ENCODE data around the gene PARG.

The PARG gene

DNA sequence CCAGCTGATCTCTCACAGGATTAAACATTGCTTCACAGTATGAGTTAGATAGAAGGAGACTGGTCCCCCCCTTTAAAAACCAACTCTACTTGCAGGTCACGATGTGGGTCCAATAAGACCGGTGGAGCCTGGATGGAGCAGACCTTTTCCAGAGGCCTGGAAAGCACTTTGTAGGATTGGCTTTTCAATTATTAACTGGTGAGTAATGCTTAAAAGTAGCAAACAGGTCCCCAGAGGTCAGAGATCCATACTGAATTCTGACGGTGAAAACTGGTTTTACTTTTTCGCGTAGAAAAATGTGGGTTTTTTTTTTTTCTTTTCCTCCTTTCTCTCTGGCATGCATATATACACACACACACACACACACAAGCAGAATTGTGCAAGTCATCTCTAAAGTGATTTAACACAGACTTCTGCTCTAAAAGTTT, 104.8 kb downstream of the PARG start:
- no peak overlapping the region for H3K4me3 ChIP-seq (ENCODE audit: low read length)
- TF ChIP-seq ZNF274 (IDR thresholded peaks at IDR 0.05; ENCODE audit: low read depth, low read length), result no peak

- no peak for TF ChIP-seq ZNF274 (IDR thresholded peaks at IDR 0.05; ENCODE audit: low read depth, low read length)
- H3K4me3 ChIP-seq (ENCODE audit: low read length), result no peak overlapping the region
These were observed 106.9 kb downstream of the PARG start for GRCh38 chr10:49834976-49835375.

- TF ChIP-seq ZNF274 (IDR thresholded peaks at IDR 0.05; ENCODE audit: low read depth, low read length), result no peak
- no peak overlapping the region for H3K4me3 ChIP-seq (ENCODE audit: low read length)
These were observed 107.6 kb downstream of the PARG start for GRCh38 chr10:49834201-49834600.

- no peak for TF ChIP-seq ZNF274 (IDR thresholded peaks at IDR 0.05; ENCODE audit: low read depth, low read length)
- H3K4me3 ChIP-seq (ENCODE audit: low read length), result no peak overlapping the region
These were observed 108.7 kb downstream of the PARG start for GRCh38 chr10:49833168-49833567.

DNA sequence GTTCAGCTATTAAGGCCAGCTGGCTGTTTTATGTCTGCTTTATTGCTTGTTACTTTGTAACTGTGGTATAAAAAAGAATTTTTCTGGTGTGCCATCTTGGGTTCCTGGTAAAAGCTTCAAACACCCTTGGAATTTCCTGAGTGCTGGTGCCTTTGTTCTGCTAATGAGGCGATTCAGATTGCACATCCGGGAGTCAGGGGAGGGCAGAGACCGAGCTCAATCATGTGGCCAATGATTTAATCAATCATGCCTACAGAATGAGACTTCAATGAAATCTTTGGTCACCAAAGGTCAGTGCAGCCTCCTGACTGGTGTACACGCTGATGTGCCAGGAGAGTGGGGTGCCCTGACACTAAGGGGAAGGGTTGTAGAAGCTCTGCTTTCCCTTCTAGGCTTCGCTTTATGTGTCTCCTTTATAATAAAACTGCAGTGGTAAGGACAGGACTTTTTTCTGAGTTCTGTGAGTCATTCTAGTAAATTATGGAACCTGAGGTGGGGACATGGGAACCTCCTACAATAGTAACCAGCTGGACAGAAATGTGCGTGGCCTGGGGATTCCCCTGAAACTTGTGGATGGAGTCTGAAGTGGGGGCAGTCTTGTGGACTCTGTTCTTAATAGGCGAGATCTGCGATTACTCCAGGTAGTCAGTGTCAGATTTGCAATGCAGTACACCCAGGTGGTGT, 110.3 kb downstream of the PARG start:
- no peak overlapping the region for H3K4me3 ChIP-seq (ENCODE audit: low read length)
- TF ChIP-seq ZNF274 (IDR thresholded peaks at IDR 0.05; ENCODE audit: low read depth, low read length), result no peak

GRCh38 chr10:49830846-49831245, 111.0 kb downstream of the PARG start:
- no peak overlapping the region for H3K4me3 ChIP-seq (ENCODE audit: low read length)

GRCh38 chr10:49830016-49830415, 111.8 kb downstream of the PARG start:
- no peak overlapping the region for H3K4me3 ChIP-seq (ENCODE audit: low read length)
- no peak for TF ChIP-seq ZNF274 (IDR thresholded peaks at IDR 0.05; ENCODE audit: low read depth, low read length)

More at GRCh38 chr10:49830846-49831245, 111.0 kb downstream of the PARG start:
- no peak for TF ChIP-seq ZNF274 (IDR thresholded peaks at IDR 0.05; ENCODE audit: low read depth, low read length)

DNA sequence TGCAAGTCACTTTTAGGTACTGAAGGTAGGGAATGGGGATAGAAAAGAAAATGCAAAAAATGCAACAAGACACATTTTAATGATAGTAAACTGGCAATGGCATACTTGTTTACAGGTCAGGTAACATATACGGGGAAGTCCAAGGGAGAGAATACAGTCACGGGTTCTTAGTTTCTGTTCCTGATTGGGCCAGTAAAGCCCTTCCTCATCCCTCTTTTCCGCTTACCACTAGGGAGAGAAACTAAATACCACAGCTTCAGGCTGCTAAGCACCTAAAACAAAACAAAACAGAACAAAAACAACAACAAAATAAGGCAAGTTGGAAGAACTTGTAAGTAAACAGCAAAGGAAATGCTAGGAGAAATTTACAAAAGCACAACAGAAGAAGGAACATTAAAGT, 114.5 kb downstream of the PARG start:
- TF ChIP-seq ZNF274 (IDR thresholded peaks at IDR 0.05; ENCODE audit: low read depth, low read length), result no peak
- H3K4me3 ChIP-seq (ENCODE audit: low read length), result no peak overlapping the region

GRCh38 chr10:49819234-49819958, 122.4 kb downstream of the PARG start:
- no peak for TF ChIP-seq ZNF274 (IDR thresholded peaks at IDR 0.05; ENCODE audit: low read depth, low read length)
- H3K4me3 ChIP-seq (ENCODE audit: low read length), result no peak overlapping the region

DNA sequence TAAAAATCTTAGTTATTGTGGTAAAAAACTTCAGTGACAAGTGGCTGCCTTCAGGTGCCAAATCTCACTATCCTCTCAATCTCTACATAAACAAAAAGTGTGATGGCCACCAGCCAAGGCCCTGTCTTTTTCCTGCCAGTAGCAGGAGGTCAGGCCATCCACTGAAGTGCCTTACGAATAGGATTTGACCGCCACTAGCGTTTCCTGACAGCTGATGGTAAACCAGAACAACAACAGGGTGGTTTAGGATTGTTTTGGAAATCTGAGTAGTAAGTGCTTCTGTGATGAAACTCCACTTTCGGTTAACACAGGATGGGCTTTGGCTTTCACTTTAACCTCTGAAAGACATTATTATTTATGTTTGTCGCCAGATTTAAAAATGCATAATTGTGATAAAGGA, 124.0 kb downstream of the PARG start:
- no peak for TF ChIP-seq ZNF274 (IDR thresholded peaks at IDR 0.05; ENCODE audit: low read depth, low read length)
- no peak overlapping the region for H3K4me3 ChIP-seq (ENCODE audit: low read length)

GRCh38 chr10:49803988-49804387, 137.8 kb downstream of the PARG start:
- no peak for TF ChIP-seq ZNF274 (IDR thresholded peaks at IDR 0.05; ENCODE audit: low read depth, low read length)
- H3K4me3 ChIP-seq (ENCODE audit: low read length), result no peak overlapping the region

GRCh38 chr10:49798275-49798674, 143.6 kb downstream of the PARG start:
- no peak for TF ChIP-seq ZNF274 (IDR thresholded peaks at IDR 0.05; ENCODE audit: low read depth, low read length)
- no peak overlapping the region for H3K4me3 ChIP-seq (ENCODE audit: low read length)

DNA sequence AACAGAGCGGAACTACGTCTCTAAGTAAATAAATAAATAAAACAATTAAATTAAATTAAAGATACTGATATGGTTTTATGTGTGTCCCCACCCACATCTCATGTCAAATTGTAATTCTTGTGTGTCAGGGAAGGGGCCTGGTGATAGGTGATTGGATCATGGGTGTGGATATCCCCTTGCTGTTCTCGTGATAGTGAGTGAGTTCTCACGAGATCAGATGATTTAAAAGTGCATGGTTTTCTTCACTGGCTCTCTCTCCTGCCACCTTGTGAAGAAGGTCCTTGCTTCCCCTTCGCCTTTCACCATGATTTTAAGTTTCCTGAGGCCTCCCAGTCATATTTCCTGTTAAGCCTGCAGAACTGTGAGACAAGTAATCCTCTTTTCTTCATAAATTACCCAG, 150.7 kb downstream of the PARG start:
- TF ChIP-seq ZNF274 (IDR thresholded peaks at IDR 0.05; ENCODE audit: low read depth, low read length), result no peak

DNA sequence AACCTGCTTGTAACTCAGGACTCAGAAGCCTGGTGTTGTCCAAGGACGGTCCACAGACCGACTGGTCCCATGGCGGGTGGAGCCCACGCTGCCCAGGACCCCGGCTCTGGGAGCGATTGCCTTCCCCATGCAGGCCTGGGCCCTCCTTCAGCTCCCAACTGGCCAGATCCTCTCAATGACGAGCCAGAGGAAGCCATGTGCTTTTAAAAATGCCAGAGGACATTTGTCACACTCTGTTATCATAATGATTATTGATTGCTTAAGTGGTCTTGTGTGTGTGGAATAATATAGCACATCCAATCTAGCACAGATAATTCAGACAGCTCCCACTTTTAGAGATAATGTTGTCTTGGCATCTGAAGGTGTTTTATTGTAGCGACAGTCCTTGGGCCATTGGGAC, 157.1 kb downstream of the PARG start:
- no peak for TF ChIP-seq ZNF274 (IDR thresholded peaks at IDR 0.05; ENCODE audit: low read depth, low read length)
- H3K4me3 ChIP-seq (ENCODE audit: low read length), result no peak overlapping the region

More for the DNA sequence above, 150.7 kb downstream of the PARG start:
- no peak overlapping the region for H3K4me3 ChIP-seq (ENCODE audit: low read length)

- no peak for TF ChIP-seq ZNF274 (IDR thresholded peaks at IDR 0.05; ENCODE audit: low read depth, low read length)
These were observed 158.2 kb downstream of the PARG start for GRCh38 chr10:49783645-49784044.

More at GRCh38 chr10:49783645-49784044, 158.2 kb downstream of the PARG start:
- no peak overlapping the region for H3K4me3 ChIP-seq (ENCODE audit: low read length)

Measured in GM08714 (cell line).